Right lobe of liver (tissue), 4 donors: Measurements from ENCODE around the gene LHCGR.

Experiments used
- POLR2A ChIP-seq: fragments of 450-650 bp; IDR thresholded peaks from one replicate; pipeline ENCODE4 v1.6.1; 2017; ENCODE audit warnings: antibody characterized with exemption, mild to moderate bottlenecking
- TF ChIP-seq, protein P1 (sequence below), 4 donors: fragments of 200-600 bp in 3 of 4; fragments of 450-650 bp in 1 of 4; IDR thresholded peaks; one replicate each; pipeline versions ENCODE4 v1.5.1 to v1.8.0; 2016 to 2022; ENCODE audit warnings: antibody characterized with exemption in 4 of 4, mild to moderate bottlenecking in 2 of 4
- donor health status: DM: no; HTN: no; CAD: no.
- donor health status: DM: no; HTN: no; CAD: no.
- donor health status: DM: no; HTN: yes; CAD: no.

DNA sequence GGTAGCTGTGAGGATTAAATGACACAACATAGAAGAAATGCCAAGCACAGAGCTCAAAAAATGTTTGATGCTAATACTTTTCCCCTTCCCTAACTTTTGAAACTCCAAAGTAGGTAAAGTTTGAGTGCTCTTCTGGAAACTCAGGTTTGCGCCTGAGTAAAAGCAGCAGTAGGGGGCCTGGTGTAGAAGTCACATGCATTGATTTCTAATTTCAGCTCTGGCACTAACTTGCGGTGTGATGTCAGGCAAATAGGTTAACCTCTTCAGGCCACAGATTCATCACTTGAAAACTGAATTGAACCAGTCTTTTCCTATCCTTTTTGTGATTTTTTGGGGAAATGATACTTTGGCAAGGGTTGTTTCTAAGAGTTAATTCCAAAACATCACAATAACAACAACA, 27.2 kb downstream of the LHCGR start:
- TF ChIP-seq, protein P1, sequence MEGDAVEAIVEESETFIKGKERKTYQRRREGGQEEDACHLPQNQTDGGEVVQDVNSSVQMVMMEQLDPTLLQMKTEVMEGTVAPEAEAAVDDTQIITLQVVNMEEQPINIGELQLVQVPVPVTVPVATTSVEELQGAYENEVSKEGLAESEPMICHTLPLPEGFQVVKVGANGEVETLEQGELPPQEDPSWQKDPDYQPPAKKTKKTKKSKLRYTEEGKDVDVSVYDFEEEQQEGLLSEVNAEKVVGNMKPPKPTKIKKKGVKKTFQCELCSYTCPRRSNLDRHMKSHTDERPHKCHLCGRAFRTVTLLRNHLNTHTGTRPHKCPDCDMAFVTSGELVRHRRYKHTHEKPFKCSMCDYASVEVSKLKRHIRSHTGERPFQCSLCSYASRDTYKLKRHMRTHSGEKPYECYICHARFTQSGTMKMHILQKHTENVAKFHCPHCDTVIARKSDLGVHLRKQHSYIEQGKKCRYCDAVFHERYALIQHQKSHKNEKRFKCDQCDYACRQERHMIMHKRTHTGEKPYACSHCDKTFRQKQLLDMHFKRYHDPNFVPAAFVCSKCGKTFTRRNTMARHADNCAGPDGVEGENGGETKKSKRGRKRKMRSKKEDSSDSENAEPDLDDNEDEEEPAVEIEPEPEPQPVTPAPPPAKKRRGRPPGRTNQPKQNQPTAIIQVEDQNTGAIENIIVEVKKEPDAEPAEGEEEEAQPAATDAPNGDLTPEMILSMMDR (IDR thresholded peaks at IDR 0.05), result no peak
- TF ChIP-seq POLR2A, result no peak
